ENCODE results near the gene EHBP1L1.

EHBP1L1 gene

DNA sequence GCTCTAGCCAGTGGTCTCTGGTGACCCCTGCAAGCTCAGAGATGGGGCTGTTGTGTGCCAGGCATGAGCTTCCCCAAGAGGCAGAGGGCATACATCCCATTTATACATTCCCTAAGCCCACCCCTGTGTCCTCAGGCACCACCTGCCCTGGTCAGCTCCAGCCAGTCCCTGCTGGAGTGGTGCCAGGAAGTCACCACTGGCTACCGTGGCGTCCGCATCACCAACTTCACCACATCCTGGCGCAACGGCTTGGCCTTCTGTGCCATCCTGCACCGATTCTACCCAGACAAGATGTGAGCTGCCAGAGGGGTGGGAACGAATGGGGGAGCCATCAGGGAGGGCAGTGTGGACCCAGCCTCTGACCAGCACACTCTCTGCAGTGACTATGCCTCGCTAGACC is 8.3 kb downstream of the EHBP1L1 start:
- no peak for TF ChIP-seq CTCF (IDR thresholded peaks at IDR 0.05)
- no peak for TF ChIP-seq ZFX (IDR thresholded peaks at IDR 0.05; ENCODE audit: borderline replicate concordance)
- H3K27ac ChIP-seq = no peak overlapping the region

GRCh38 chr11:65584723-65585171 is 8.9 kb downstream of the EHBP1L1 start:
- no peak overlapping the region for H3K27ac ChIP-seq
- TF ChIP-seq ZFX (IDR thresholded peaks at IDR 0.05; ENCODE audit: borderline replicate concordance) = no peak
- no peak for TF ChIP-seq CTCF (IDR thresholded peaks at IDR 0.05)

GRCh38 chr11:65585396-65586246 is 9.8 kb downstream of the EHBP1L1 start:
- TF ChIP-seq ZFX (IDR thresholded peaks at IDR 0.05; ENCODE audit: borderline replicate concordance) (no peak), CTCF (IDR thresholded peaks at IDR 0.05) (no peak)
- H3K27ac ChIP-seq = no peak overlapping the region

GRCh38 chr11:65586247-65586630 is 10.4 kb downstream of the EHBP1L1 start:
- no peak for TF ChIP-seq ZFX (IDR thresholded peaks at IDR 0.05; ENCODE audit: borderline replicate concordance)
- H3K27ac ChIP-seq = no peak overlapping the region

DNA sequence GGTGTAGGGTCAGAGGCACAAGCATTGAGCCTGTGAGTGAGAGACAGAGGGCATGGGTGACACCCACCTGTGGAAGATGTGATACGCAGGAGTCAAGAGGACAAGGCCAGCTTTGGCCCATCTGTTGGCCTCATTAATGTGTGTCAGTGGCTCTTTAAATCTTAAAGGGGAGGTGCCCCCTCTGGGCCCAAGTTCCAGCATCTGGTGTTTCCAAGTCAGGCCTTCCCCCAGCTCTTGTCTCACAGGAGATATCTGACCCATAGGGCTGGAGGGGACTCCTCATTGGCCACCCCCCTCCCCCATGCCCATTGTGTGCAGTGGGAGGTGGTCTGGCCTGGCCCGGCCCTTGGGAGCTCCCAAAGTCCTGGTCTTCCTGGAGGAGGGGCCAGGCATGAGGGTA is 10.8 kb downstream of the EHBP1L1 start:
- no peak overlapping the region for H3K27ac ChIP-seq
- TF ChIP-seq CTCF (IDR thresholded peaks at IDR 0.05) (no peak), ZFX (IDR thresholded peaks at IDR 0.05; ENCODE audit: borderline replicate concordance) (no peak)

DNA sequence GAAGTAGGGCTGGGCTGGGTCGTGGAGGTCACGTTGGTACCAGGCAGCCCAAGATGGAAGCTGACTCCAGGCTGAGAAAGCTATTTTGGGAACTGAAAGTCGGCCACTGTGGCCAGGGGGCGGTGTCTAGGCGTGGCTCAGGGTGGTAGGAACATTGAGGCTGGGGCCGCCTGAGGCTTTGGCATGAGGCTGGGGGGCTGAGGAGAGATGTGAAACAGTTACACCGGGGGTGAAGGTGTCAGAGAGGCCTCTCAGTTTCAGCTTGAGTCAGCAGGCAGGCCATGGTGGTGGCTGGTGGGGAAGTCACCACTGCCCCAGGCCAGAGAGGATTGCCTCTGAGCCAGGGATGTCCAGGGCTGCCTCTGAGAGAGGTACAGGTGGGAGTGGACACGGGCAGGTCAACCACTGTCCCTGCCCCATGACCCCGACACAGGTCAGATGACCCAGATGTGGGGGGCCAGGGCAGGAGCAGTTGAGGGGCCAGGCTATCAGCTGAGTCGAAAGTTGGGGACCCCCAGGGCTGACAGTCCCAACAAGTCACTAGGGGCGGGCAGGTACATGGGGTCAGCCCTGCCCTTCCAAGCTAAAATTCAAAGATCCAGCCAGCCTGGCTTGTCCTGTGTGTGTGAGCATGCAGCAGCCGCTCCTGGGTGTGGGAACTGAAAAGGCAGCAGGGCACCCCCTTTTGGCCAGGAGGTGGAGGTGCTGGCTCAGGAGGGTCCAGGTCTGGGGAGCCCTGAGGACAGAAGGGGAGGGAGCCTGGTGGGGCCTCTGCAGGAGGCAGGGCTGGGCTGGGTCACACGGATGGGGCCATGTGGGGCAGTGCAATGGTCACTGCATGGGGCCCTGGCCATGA is 12.6 kb downstream of the EHBP1L1 start:
- no peak for TF ChIP-seq ZFX (IDR thresholded peaks at IDR 0.05; ENCODE audit: borderline replicate concordance)
- no peak for TF ChIP-seq CTCF (IDR thresholded peaks at IDR 0.05)
- H3K27ac ChIP-seq = no peak overlapping the region

GRCh38 chr11:65589444-65590239 is 13.8 kb downstream of the EHBP1L1 start:
- TF ChIP-seq CTCF (IDR thresholded peaks at IDR 0.05) (no peak), ZFX (IDR thresholded peaks at IDR 0.05; ENCODE audit: borderline replicate concordance) (no peak)
- H3K27ac ChIP-seq = no peak overlapping the region
